Lung (tissue), 12 donors: Measurements from ENCODE around the gene TNIK. TPM values are rescaled to one million over a fixed set of nuclear protein-coding genes. Genes with fewer than 3 reads are reported as not detected.

ENCODE experiments used
- ATAC-seq: fragments of 200-7000 bp; cut with Tn5 transposase; one replicate; pipeline ENCODE4 v1.9.1; 2020; ENCODE audit warnings: moderate number of reproducible peaks; ENCODE audit not compliant: insufficient read depth, low FRiP score
- DNase-seq, 3 donors: peaks; one replicate each; pipeline ENCODE4 v3.0.0-alpha.2; 2013 to 2017
- H3K27ac ChIP-seq, 2 donors: one replicate each; pipeline ENCODE4 v1.5.1; 2013; ENCODE audit warnings: mild to moderate bottlenecking in 2 of 2, moderate library complexity in 2 of 2, control low read depth in 1 of 2, inconsistent platforms in 1 of 2, low read depth in 1 of 2, low read length in 1 of 2
- H3K27me3 ChIP-seq, 3 donors: one replicate each; pipeline ENCODE4 v1.5.1; 2013; ENCODE audit warnings: low read length in 2 of 3; ENCODE audit not compliant: control insufficient read depth in 3 of 3, insufficient read depth in 3 of 3
- H3K36me3 ChIP-seq, 4 donors: one replicate each; pipeline ENCODE4 v1.5.1; 2013; ENCODE audit warnings: low read length in 4 of 4, mild to moderate bottlenecking in 1 of 4, moderate library complexity in 1 of 4; ENCODE audit not compliant: control insufficient read depth in 4 of 4, insufficient read depth in 4 of 4
- H3K4me1 ChIP-seq, 5 donors: one replicate each; pipeline ENCODE4 v1.5.1; 2013; ENCODE audit warnings: low read length in 5 of 5, mild to moderate bottlenecking in 2 of 5, moderate library complexity in 1 of 5; ENCODE audit not compliant: control insufficient read depth in 5 of 5, insufficient read depth in 5 of 5
- H3K4me3 ChIP-seq: one replicate; pipeline ENCODE4 v1.5.1; 2013; ENCODE audit warnings: mild to moderate bottlenecking, control low read depth, moderate library complexity
- H3K9ac ChIP-seq, 2 donors: one replicate each; pipeline ENCODE4 v1.5.1; 2013; ENCODE audit warnings: low read length in 2 of 2, control low read depth in 1 of 2; ENCODE audit not compliant: insufficient read depth in 1 of 2
- H3K9me3 ChIP-seq, 4 donors: one replicate each; pipeline ENCODE4 v1.5.1; 2013; ENCODE audit warnings: low read length in 3 of 4, mild to moderate bottlenecking in 1 of 4, moderate library complexity in 1 of 4; ENCODE audit not compliant: control insufficient read depth in 4 of 4, insufficient read depth in 3 of 4
- WGBS, 2 donors: extraction: QIAGEN DNeasy Blood & Tissue Kit; methylation state at CpG; one replicate each; pipeline ENCODE4 v1.1.7; 2013; 5-methylcytosine and 5-hydroxymethylcytosine counted together
- polyA plus RNA-seq, 2 donors: library from polyadenylated mRNA; stranded (reverse); fragments of 200-250 nt; gene quantifications; one replicate each; pipeline ENCODE4 v1.2.1, GENCODE V29; 2013
- total RNA-seq, 2 donors: library from RNA; depleted of rRNA in 1 of 2; stranded (reverse); fragments of >200 nt in 1 of 2; gene quantifications; one replicate each; pipeline ENCODE4 v1.2.1, GENCODE V29; 2014 to 2021
- TF ChIP-seq, protein P1 (sequence below): IDR thresholded peaks from 2 replicates; pipeline ENCODE4 v1.5.1; 2012; ENCODE audit warnings: mild to moderate bottlenecking; ENCODE audit errors: control extremely low read depth, extremely low read depth
- donor health status: control.
- donor health status: control.
- donor health status: Bipolar disorder and iron deficiency.
- donor health status: healthy.
- donor health status: DM: yes; HTN: yes; CAD: no.

TNIK gene
- total and polyA plus RNA-seq, 4 donors = 9.4 to 36.3 (median 14.3) TPM

DNA sequence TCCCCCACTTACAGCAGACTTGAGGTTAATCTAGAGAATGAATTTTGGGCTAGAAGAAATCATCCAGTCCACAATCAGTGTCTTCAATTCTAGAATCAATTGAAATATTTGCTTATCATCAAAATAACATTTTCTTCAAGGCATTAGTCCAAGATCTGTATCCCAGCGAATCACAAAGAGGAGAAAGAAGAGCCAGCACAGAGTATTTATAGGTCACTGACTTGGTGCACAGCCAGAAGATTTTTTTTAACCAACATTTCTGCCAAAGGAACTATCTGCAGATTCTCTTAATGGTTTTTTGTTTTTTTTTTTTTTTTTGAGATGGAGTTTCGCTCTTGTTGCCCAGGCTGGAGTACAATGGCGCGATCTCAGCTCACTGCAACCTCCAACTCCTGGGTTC, 178.2 kb downstream of the TNIK start:
- H3K4me3 ChIP-seq = no peak overlapping the region
- no peaks in the 10 kb centered on the region for H3K9me3 ChIP-seq
- 74 to 90% methylated on average over 4 of the region's 4 CpGs for WGBS, 2 donors
- H3K27ac ChIP-seq = peak overlapping the region in 1 of 2 donors; percentile 26
- no peak overlapping the region for H3K9ac ChIP-seq
- TF ChIP-seq, protein P1, sequence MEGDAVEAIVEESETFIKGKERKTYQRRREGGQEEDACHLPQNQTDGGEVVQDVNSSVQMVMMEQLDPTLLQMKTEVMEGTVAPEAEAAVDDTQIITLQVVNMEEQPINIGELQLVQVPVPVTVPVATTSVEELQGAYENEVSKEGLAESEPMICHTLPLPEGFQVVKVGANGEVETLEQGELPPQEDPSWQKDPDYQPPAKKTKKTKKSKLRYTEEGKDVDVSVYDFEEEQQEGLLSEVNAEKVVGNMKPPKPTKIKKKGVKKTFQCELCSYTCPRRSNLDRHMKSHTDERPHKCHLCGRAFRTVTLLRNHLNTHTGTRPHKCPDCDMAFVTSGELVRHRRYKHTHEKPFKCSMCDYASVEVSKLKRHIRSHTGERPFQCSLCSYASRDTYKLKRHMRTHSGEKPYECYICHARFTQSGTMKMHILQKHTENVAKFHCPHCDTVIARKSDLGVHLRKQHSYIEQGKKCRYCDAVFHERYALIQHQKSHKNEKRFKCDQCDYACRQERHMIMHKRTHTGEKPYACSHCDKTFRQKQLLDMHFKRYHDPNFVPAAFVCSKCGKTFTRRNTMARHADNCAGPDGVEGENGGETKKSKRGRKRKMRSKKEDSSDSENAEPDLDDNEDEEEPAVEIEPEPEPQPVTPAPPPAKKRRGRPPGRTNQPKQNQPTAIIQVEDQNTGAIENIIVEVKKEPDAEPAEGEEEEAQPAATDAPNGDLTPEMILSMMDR = no peak
- ATAC-seq (no peak), DNase-seq (peak; percentile 75 to 95 (median 94))
- H3K36me3 ChIP-seq = no peaks in the 10 kb centered on the region
- H3K4me1 ChIP-seq = peaks cover 0 to 30% (median 15%) of the 10 kb centered on the region in 5 donors
- H3K27me3 ChIP-seq = no peaks in the 10 kb centered on the region

GRCh38 chr3:171281256-171281992, 178.8 kb downstream of the TNIK start:
- Histone ChIP-seq H3K27me3 (no peaks in the 10 kb centered on the region), H3K36me3 (no peaks in the 10 kb centered on the region), H3K27ac (no peak overlapping the region), H3K9ac (no peak overlapping the region), H3K4me1 (peaks cover 0 to 30% (median 17%) of the 10 kb centered on the region in 5 donors), H3K4me3 (no peak overlapping the region), H3K9me3 (no peaks in the 10 kb centered on the region)
- DNase-seq = no peak
- TF ChIP-seq, protein P1 = no peak
- 60 to 74% methylated on average over 2 of the region's 2 CpGs for WGBS, 2 donors
- ATAC-seq = no peak

DNA sequence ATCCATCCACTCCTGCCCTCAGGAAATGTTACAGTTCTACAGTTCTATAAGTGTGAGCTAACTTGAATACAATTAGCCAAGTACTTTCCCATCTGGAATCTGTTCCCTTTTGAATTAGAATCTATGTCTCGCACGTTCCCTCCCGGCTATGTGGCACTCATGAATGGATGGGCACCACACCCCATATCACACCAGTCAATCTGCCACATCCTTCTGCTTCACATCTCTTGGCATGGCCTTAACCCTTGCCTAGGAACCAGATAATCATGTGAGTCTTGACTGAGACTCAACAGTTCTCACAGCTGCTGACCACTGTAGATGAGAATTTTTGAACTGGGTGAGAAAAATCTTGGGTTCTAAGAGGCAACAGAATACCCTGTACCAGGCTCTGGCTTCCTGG, 180.2 kb downstream of the TNIK start:
- ATAC-seq = no peak
- peaks cover 0 to 25% (median 14%) of the 10 kb centered on the region in 5 donors for H3K4me1 ChIP-seq
- no peak overlapping the region for H3K9ac ChIP-seq
- WGBS, 2 donors = 88 to 92% methylated on average over 3 of the region's 3 CpGs
- H3K36me3 ChIP-seq = no peaks in the 10 kb centered on the region
- TF ChIP-seq, protein P1 = no peak
- H3K27me3 ChIP-seq = no peaks in the 10 kb centered on the region
- H3K4me3 ChIP-seq = no peak overlapping the region
- no peaks in the 10 kb centered on the region for H3K9me3 ChIP-seq
- no peak overlapping the region for H3K27ac ChIP-seq
- DNase-seq = no peak

DNA sequence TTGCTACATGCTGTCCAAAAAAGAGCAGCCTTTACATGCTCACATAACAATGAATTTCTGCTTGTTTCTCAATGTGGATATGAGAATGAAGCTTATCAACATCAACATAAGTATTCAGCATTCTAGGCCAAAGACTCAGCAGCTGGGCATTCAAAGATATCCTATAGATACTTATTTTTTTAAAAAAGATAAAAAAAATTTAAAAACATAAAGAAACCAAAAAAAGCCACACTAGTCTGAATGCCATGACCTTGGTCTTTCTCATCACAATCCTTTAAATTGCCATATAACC, 182.0 kb downstream of the TNIK start:
- H3K9me3 ChIP-seq = peaks cover 0 to 1% (median 0%) of the 10 kb centered on the region in 4 donors
- H3K27me3 ChIP-seq = no peaks in the 10 kb centered on the region
- no peaks in the 10 kb centered on the region for H3K36me3 ChIP-seq
- H3K4me1 ChIP-seq = peaks cover 0 to 16% (median 10%) of the 10 kb centered on the region in 5 donors
- no peak for DNase-seq
- TF ChIP-seq, protein P1 = no peak
- no peak overlapping the region for H3K9ac ChIP-seq
- no peak overlapping the region for H3K27ac ChIP-seq
- no peak for ATAC-seq
- no peak overlapping the region for H3K4me3 ChIP-seq
